Measurements from ENCODE around the gene BPIFB3.

The BPIFB3 gene

DNA sequence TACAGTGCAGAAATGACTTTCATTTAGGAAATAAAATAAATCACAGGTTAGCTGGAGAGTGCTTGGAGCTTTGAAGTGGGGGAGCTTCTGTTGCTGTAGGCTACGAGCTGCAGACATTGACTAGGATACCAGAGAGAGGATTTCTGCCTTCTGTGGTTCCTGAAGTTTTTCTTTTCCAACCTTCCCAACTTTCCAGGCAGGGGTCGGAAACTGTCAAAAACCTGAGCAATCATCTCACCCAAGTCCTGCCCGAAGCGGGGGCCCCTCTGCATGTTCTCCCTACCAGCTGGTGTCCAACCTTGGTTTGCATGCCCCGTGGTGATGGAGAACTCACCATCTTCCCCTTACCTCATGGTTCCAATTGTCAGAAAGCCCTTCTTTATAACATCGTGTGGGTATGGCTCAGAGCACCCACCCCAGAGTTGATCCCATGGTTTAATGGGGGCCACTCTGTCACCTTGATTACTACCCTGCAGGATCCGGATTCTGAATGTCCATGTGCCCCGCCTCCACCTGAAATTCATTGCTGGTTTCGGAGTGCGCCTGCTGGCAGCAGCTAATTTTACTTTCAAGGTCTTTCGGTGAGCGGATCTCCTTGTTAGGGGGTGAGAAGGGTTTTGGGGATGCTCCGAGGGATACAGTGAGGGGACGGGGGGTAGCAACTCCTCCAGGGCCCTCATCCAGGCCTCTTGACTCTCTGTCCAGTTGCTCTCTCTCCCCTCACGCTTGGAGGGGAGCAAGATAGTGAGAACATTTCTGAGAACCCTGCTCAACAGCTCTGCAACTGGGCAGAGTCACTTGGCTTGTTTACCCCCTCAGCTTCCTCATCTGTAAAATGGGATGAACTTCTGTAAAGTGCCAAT lies 41.1 kb upstream of the BPIFB3 start:
- H3K9ac ChIP-seq (ENCODE audit: low read depth, low read length), result no peak overlapping the region
- no peaks in the 10 kb centered on the region for H3K36me3 ChIP-seq (ENCODE audit: insufficient read depth, low read length)
- H3K9me3 ChIP-seq (ENCODE audit: control insufficient read depth, insufficient read depth, low read length), result no peaks in the 10 kb centered on the region
- peaks cover 6% of the 10 kb centered on the region; the same call in 1 of the 2 replicates for H3K4me1 ChIP-seq (ENCODE audit: insufficient read depth, low read length)

DNA sequence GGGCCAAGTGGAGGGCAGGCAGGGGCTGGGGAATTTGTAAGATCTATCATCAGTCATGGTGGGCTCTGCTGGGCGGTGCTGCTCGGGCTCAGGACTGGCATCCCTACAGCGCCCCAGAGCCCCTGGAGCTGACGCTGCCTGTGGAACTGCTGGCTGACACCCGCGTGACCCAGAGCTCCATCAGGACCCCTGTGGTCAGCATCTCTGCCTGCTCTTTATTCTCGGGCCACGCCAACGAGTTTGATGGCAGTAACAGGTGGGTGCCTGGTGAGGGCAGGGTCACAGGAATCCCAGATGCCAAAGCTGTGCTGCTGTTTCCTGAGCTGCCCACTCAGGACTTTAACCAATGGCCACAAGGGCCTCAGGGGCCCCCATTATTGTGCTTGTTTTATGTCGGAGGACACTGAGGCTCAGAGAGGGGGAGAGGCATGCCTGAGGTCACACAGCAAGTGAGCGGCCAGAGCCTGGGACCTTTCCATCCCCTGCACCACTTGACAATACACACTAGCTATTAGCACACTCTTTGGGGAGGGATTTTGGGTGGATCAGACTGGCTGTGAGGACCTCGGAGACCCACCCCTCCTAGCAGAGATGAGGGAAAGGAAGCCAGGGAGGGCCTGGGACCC lies 39.9 kb upstream of the BPIFB3 start:
- no peaks in the 10 kb centered on the region for H3K36me3 ChIP-seq (ENCODE audit: insufficient read depth, low read length)
- H3K9me3 ChIP-seq (ENCODE audit: control insufficient read depth, insufficient read depth, low read length), result no peaks in the 10 kb centered on the region

DNA sequence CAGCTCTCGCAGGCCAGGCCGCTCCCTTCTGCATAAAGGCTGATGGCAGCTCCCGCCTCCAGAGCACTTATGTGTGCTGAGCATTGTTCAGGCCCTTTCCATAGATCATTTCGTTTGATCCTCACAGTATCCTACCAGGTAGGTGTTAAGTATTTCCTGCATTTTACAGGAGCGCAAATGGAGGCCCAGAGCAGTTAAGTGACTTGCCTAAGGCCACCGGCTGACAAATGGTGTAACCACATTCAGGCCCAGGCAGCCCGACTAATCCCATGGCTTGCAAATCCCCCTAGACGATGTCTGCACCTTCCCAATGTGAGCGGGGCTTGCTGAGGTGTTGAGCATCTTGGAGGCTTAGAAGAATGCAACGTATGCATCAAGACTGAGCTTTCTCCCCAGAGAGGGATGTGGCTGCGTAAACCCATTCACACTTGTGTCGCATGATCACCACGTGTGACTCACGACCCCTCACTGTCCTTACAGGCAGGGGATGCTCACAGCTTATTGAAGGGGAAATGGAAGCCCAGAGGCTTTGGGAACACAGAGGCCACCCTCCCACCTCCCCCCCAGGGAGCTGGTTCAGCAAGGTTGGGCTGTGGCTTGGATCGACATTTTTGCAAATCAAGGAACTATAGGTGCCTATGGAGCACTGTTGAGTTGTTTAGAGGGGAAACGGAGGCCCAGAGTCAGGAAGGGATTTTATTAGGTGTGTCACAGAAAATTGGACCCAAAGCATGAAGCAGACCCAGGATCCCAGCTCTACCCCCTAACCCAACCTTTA lies 39.2 kb upstream of the BPIFB3 start:
- Histone ChIP-seq H3K9me3 (ENCODE audit: control insufficient read depth, insufficient read depth, low read length) (no peaks in the 10 kb centered on the region), H3K9ac (ENCODE audit: low read depth, low read length) (no peak overlapping the region), H3K4me1 (ENCODE audit: insufficient read depth, low read length) (peaks cover 6% of the 10 kb centered on the region; the same call in 1 of the 2 replicates), H3K36me3 (ENCODE audit: insufficient read depth, low read length) (no peaks in the 10 kb centered on the region)

More for the DNA sequence above, 39.9 kb upstream of the BPIFB3 start:
- Histone ChIP-seq H3K9ac (ENCODE audit: low read depth, low read length) (no peak overlapping the region), H3K4me1 (ENCODE audit: insufficient read depth, low read length) (peaks cover 6% of the 10 kb centered on the region; the same call in 1 of the 2 replicates)

DNA sequence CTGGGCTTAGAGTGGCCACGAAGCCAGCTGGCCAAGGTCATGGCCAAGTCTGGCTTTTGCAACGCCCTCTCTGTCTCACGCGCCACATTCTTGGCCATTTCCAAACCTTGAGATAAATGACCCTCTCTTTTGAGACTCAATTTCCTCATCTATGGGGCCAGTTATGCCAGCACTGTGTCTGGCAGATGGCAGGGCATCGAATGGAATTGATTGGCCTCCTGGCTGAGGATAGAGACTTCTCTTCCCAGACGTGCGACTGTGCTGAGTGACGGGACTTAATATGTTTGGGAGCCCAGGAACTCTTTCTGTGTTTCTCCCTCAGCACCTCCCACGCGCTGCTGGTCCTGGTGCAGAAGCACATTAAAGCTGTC lies 38.6 kb upstream of the BPIFB3 start:
- H3K9me3 ChIP-seq (ENCODE audit: control insufficient read depth, insufficient read depth, low read length), result no peaks in the 10 kb centered on the region
- peaks cover 6% of the 10 kb centered on the region; the same call in 1 of the 2 replicates for H3K4me1 ChIP-seq (ENCODE audit: insufficient read depth, low read length)
- no peak overlapping the region for H3K9ac ChIP-seq (ENCODE audit: low read depth, low read length)
- no peaks in the 10 kb centered on the region for H3K36me3 ChIP-seq (ENCODE audit: insufficient read depth, low read length)

DNA sequence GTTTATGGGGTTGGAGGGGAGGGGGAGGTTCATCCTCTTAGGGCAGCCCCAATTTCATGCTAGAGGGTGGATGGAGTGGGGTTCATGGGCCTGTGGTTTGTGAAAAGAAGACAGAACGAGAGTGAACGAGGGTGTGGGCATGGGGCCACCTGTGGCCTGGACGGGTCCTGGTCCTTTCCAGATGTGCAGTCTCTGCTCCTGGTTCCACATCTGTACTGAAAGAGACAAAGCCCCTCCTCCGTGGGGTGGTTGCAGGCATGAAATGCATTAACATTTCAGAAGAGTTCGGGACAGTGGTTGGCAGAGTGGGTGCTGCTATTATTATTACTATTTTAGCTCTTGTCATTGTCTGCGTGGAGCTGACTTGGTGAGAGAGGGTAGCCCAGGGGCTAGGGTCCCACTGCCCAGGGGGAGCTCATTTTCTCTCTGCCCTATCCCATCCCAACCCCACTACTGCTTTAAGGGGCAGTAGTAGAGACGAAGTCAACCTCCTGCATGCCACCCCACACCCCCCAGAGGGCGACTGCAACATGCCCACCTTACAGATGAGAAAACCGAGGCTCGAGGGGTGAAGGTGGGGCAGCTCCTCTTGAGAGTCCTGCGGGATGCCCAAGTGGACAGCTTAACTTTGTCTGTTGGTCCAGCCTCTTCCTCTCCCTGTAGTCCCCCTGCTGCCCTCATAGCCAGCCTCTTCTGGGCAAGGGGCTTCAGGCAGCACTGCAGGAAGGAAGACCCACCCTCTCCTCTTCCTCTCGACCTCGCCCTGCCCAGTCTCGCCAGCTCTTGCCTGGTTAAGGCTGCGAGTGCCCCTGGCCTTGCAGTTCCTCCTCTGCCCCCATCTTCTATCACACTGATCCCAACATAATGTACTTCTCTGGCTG lies 37.8 kb upstream of the BPIFB3 start:
- Histone ChIP-seq H3K4me1 (ENCODE audit: insufficient read depth, low read length) (peaks cover 6% of the 10 kb centered on the region; the same call in 1 of the 2 replicates), H3K9me3 (ENCODE audit: control insufficient read depth, insufficient read depth, low read length) (no peaks in the 10 kb centered on the region), H3K36me3 (ENCODE audit: insufficient read depth, low read length) (no peaks in the 10 kb centered on the region), H3K9ac (ENCODE audit: low read depth, low read length) (no peak overlapping the region)

DNA sequence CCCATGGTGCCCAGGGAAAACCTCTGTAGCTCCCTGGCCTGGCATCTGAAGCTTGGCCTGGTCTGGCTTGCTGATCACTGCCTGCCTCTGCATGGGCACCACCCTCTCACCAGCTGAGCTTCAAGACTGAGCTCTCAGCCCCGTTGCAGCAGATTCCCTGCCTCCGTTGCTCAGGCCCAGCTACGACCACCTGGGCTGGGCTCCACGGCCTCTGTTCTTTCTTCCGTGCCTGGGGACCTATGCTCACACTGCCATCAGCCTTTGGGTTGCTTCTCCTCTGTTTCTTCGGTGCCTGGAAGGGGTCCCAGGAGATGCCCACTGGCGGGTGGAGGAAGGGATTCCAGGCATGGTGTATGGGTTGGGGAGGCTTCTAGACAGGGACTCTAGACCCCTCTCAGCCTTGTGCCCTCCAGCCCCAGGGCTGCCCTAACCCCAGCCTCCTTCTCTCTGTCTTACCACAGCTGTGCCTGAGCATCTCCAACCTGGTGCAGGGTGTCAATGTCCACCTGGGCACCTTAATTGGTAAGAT lies 37.1 kb upstream of the BPIFB3 start:
- peaks cover 6% of the 10 kb centered on the region; the same call in 1 of the 2 replicates for H3K4me1 ChIP-seq (ENCODE audit: insufficient read depth, low read length)
- no peak overlapping the region for H3K9ac ChIP-seq (ENCODE audit: low read depth, low read length)
- no peaks in the 10 kb centered on the region for H3K36me3 ChIP-seq (ENCODE audit: insufficient read depth, low read length)
- H3K9me3 ChIP-seq (ENCODE audit: control insufficient read depth, insufficient read depth, low read length), result no peaks in the 10 kb centered on the region

DNA sequence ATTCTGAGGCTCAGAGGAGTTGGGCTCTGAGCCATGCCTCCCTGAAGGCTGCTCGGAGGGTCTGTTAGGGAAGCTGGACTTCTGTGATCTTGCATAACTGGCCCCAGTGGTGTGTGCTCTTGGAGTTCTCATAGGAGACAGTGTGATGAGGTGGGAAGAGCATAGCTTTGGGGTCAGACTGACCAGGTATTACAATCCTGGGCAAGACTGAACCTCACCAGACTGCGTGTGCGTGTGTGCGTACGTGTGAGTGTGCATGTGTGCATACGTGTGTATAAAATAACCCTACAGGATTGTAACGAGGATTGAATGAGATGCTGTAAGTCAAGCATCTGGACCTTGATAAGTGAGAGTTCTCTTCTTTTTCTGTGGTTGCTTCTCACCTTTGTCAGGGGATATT lies 36.2 kb upstream of the BPIFB3 start:
- Histone ChIP-seq H3K4me1 (ENCODE audit: insufficient read depth, low read length) (peaks cover 6% of the 10 kb centered on the region; the same call in 1 of the 2 replicates), H3K9me3 (ENCODE audit: control insufficient read depth, insufficient read depth, low read length) (no peaks in the 10 kb centered on the region), H3K36me3 (ENCODE audit: insufficient read depth, low read length) (no peaks in the 10 kb centered on the region), H3K9ac (ENCODE audit: low read depth, low read length) (no peak overlapping the region)

DNA sequence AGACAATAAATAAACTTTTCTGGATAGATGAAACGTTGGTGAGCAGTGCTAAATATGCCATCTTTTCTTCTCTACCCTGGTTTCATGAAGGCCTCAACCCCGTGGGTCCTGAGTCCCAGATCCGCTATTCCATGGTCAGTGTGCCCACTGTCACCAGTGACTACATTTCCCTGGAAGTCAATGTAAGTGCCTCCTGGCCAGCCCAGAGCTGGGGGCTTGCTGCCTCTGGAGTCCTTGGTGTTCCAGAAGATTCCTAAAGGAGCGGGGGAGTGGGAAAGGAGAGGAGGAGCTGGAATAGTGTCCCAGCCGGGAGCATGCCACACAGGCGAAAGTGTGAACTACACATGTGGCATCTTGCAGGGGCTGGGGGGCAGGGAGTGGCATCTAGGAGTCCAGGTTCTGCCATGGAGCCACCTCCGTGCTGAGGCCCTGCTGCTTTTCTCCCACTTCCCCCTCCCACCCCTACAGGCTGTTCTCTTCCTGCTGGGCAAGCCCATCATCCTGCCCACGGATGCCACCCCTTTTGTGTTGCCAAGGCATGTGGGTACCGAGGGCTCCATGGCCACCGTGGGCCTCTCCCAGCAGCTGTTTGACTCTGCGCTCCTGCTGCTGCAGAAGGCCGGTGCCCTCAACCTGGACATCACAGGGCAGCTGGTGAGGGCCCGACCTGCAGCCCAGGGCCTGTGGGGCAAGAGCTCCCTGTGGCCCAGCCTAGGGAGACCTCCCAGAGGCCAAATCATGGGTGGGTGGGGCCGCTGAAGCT lies 35.4 kb upstream of the BPIFB3 start:
- H3K9me3 ChIP-seq (ENCODE audit: control insufficient read depth, insufficient read depth, low read length), result no peaks in the 10 kb centered on the region
- no peaks in the 10 kb centered on the region for H3K36me3 ChIP-seq (ENCODE audit: insufficient read depth, low read length)
- H3K9ac ChIP-seq (ENCODE audit: low read depth, low read length), result no peak overlapping the region
- H3K4me1 ChIP-seq (ENCODE audit: insufficient read depth, low read length), result peaks cover 6% of the 10 kb centered on the region; the same call in 1 of the 2 replicates

DNA sequence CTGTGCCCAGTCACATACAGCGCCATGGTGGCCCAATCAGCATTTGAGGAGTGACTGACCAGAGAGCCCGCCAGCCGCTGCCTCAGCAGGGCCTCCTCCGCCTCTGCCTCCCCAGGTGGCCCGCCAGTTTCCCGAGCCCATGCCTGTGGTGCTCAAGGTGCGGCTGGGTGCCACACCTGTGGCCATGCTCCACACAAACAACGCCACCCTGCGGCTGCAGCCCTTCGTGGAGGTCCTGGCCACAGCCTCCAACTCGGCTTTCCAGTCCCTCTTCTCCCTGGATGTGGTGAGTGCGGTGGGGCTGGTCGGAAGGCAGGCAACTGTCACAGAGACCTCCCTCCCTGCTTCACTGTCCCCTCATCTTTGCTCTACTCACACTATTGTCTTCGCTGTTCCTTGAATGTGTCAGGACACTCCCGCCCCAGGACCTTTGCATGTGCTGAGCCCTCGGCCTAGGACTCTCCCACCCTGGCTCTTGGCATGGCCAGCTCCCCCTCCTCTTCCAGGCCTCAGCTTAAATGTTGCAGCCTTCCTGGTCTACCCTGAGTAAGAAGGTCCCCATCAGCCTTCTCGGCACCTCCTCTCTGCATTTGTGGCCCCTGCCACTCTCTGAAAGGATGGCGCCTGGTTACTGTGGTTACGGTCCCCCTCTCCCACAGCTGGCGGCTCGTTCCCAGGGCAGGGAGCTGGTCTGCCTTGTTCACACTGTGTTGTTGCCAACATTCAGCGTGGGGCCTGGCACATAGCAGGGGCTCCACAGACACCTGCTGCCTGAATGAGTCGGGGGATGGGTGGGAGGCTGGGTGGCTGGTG lies 34.0 kb upstream of the BPIFB3 start:
- no peak overlapping the region for H3K9ac ChIP-seq (ENCODE audit: low read depth, low read length)
- peaks cover under 1% of the 10 kb centered on the region; the same call in 1 of the 2 replicates for H3K4me1 ChIP-seq (ENCODE audit: insufficient read depth, low read length)
- H3K9me3 ChIP-seq (ENCODE audit: control insufficient read depth, insufficient read depth, low read length), result no peaks in the 10 kb centered on the region
- no peaks in the 10 kb centered on the region for H3K36me3 ChIP-seq (ENCODE audit: insufficient read depth, low read length)

DNA sequence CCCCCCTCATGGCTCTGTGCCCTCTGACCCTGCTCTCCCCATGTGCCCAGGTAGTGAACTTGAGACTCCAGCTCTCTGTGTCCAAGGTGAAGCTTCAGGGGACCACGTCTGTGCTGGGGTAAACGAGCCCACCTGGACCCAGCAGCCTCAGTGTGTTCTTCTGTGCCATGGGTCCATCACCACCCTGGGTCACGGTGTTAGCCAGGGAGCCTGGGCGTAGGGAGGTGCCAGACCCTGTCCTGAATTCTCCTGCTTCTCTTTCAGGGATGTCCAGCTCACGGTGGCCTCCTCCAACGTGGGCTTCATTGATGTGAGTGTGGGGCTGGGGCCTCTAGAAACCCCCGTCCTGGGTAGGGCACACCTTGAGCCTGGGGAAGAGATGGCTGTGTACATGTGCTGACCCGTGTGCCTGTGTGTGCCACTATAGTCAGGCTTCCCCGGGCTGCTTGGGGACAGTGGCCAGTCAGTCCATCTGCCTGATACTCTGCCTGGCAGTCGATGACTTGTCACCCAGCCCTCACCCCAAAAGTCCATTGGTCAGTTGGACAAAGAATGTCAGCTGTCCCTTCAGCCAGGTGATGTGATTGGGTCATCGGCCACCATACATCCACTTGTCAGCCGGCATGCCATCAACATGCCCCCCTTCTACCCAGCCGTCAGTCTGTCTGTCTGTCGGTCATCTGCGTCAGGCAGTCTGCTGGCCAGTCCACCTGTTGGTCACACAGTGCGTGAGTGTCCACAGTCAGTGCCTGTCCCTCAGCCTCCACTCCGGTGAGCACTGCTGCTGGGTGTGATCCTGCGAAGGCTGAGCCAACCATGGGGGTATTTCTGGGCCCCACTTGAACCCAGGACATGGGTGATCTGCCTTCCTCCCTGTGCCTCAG lies 33.2 kb upstream of the BPIFB3 start:
- Histone ChIP-seq H3K4me1 (ENCODE audit: insufficient read depth, low read length) (no peaks in the 10 kb centered on the region), H3K9ac (ENCODE audit: low read depth, low read length) (no peak overlapping the region), H3K9me3 (ENCODE audit: control insufficient read depth, insufficient read depth, low read length) (no peaks in the 10 kb centered on the region), H3K36me3 (ENCODE audit: insufficient read depth, low read length) (no peaks in the 10 kb centered on the region)

DNA sequence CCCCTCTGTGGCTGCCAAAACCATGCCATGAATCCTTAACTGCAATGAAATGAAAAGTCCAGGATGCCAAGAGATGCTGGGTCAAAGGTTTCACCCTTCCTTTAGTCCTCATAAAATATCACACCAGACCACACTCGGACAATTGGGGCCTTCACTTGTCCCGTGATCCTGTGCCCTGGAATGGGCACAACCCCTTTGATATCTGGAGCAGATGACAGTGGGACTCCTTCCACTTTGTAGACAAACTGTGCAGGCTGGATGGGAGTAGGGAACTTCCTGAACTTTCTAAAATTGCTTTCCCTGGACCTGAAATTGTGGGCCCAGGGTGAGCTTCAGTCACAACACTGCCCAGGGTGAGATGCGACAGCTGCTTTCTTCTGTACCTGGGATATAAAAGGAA lies 31.8 kb upstream of the BPIFB3 start:
- Histone ChIP-seq H3K9ac (ENCODE audit: low read depth, low read length) (no peak overlapping the region), H3K36me3 (ENCODE audit: insufficient read depth, low read length) (no peaks in the 10 kb centered on the region), H3K9me3 (ENCODE audit: control insufficient read depth, insufficient read depth, low read length) (no peaks in the 10 kb centered on the region), H3K4me1 (ENCODE audit: insufficient read depth, low read length) (no peaks in the 10 kb centered on the region)

DNA sequence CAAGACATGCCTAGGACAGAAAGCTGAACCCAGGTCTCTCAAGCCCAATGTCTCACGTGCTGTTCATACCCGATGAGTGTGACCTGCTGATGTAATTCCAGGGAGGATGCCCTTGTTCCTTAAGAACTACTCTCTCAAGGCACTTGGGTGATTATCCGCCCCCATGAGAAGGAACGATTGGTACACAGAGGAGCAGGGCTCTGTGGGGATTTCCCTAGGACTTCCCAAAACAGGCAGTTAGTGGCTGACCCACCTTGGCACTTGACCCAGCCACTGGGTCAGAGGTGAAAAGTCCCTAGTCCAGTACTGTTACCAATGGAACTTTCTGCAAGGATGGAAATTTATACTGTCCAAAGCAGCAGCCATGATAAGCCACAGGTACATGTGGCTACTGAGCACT lies 31.4 kb upstream of the BPIFB3 start:
- no peaks in the 10 kb centered on the region for H3K9me3 ChIP-seq (ENCODE audit: control insufficient read depth, insufficient read depth, low read length)
- H3K4me1 ChIP-seq (ENCODE audit: insufficient read depth, low read length), result no peaks in the 10 kb centered on the region
- H3K9ac ChIP-seq (ENCODE audit: low read depth, low read length), result no peak overlapping the region
- H3K36me3 ChIP-seq (ENCODE audit: insufficient read depth, low read length), result no peaks in the 10 kb centered on the region

Data from ES-I3 (cell line).